GM10248 (cell line): ENCODE data around the gene SNX19.

ENCODE experiments used
- CTCF ChIA-PET: fragments of 300-600 bp; sonication (Branson Sonifier 250); formaldehyde crosslinking; extraction: SDS; loops from one replicate; lab custom pipeline; 2021; ENCODE audit warnings: antibody characterized with exemption; lab: Yijun Ruan, JAX
- POLR2A ChIA-PET: fragments of 350-650 bp; sonication (Branson Sonifier 250); formaldehyde crosslinking; extraction: SDS; loops from one replicate; lab custom pipeline; 2020; ENCODE audit warnings: antibody characterized with exemption; lab: Yijun Ruan, JAX
- DNase-seq: peaks from one replicate; pipeline ENCODE4 v3.0.0; 2012; ENCODE audit errors: extremely low spot score
- TF ChIP-seq, protein P1 (sequence below): IDR thresholded peaks from 2 replicates; pipeline ENCODE4 v1.5.1; 2012; ENCODE audit warnings: mild to moderate bottlenecking, low read depth; ENCODE audit errors: extremely low read depth, missing control alignments, control extremely low read depth

SNX19 gene

GRCh38 chr11:130827451-130828377, 88.6 kb downstream of the SNX19 start:
- CTCF ChIA-PET, result interaction anchor here (1.0 to 5.1 kb wide), 6 partner anchors 11 to 396 kb away, joined by 3 to 25 read pairs (median 4); no protein-coding TSS in a partner anchor
- POLR2A ChIA-PET, result no interaction called here
- TF ChIP-seq, protein P1, sequence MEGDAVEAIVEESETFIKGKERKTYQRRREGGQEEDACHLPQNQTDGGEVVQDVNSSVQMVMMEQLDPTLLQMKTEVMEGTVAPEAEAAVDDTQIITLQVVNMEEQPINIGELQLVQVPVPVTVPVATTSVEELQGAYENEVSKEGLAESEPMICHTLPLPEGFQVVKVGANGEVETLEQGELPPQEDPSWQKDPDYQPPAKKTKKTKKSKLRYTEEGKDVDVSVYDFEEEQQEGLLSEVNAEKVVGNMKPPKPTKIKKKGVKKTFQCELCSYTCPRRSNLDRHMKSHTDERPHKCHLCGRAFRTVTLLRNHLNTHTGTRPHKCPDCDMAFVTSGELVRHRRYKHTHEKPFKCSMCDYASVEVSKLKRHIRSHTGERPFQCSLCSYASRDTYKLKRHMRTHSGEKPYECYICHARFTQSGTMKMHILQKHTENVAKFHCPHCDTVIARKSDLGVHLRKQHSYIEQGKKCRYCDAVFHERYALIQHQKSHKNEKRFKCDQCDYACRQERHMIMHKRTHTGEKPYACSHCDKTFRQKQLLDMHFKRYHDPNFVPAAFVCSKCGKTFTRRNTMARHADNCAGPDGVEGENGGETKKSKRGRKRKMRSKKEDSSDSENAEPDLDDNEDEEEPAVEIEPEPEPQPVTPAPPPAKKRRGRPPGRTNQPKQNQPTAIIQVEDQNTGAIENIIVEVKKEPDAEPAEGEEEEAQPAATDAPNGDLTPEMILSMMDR, result peak; percentile 16
- DNase-seq, result peak; percentile 25

DNA sequence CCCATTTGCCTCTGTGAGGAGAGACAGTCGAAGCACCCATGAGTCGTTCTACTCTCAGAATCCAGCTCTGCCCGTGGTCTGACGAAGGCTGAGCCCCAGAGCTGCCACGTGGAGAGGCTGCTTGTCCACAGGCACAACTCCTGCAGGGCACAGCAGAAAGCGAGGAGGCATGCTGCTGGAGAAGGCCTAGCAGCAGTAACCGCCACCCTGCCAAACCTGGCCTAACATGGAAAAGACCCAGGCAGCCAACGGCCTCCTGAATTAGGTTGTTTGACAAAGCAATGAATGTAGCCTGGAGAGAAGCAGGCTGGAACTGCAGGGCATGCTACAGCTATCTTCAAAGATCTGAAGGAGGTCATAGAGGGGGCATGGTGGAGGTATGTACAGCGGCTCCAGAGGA, 89.7 kb downstream of the SNX19 start:
- ChIA-PET POLR2A (no interaction called here), CTCF (interaction anchor here (1.0 to 5.1 kb wide), 4 partner anchors 13 to 395 kb away, joined by 3 to 25 read pairs (median 6); no protein-coding TSS in a partner anchor)
- DNase-seq, result no peak
- TF ChIP-seq, protein P1, result no peak

GRCh38 chr11:130825983-130826382, 90.3 kb downstream of the SNX19 start:
- no peak for DNase-seq
- ChIA-PET CTCF (no interaction called here), POLR2A (no interaction called here)
- TF ChIP-seq, protein P1, result no peak

GRCh38 chr11:130825561-130825960, 90.7 kb downstream of the SNX19 start:
- ChIA-PET CTCF (no interaction called here), POLR2A (no interaction called here)
- TF ChIP-seq, protein P1, result no peak
- DNase-seq, result no peak
